ENCODE results near the gene ASF1B. TPM values are rescaled to one million over a fixed set of nuclear protein-coding genes. Genes with fewer than 3 reads are reported as not detected.

Gene ASF1B
- polyA plus RNA-seq, 1 experiment = 11.1 TPM

- DNase-seq (ENCODE audit: low read depth) = no peak
- peaks cover 3% of the 10 kb centered on the region for H3K36me3 ChIP-seq (ENCODE audit: control insufficient read depth, insufficient read depth, low read length)
- H3K27me3 ChIP-seq (ENCODE audit: control insufficient read depth, insufficient read depth, low read length) = no peaks in the 10 kb centered on the region
- CTCF ChIA-PET = interaction anchor here (1.0 to 2.6 kb wide), 4 partner anchors 11 to 272 kb away, joined by 3 to 13 read pairs (median 6); no protein-coding TSS in a partner anchor
- no peak for TF ChIP-seq CTCF (IDR thresholded peaks at IDR 0.05; ENCODE audit: insufficient read depth, low read depth, low read length)
- no peak overlapping the region for H3K4me3 ChIP-seq (ENCODE audit: low read depth, low read length)
- POLR2A ChIA-PET = no interaction called here
Observed at GRCh38 chr19:14159059-14159458, 22.7 kb upstream of the ASF1B start.

GRCh38 chr19:14158276-14159023 lies 22.1 kb upstream of the ASF1B start:
- POLR2A ChIA-PET = no interaction called here
- Histone ChIP-seq H3K4me3 (ENCODE audit: low read depth, low read length) (no peak overlapping the region), H3K36me3 (ENCODE audit: control insufficient read depth, insufficient read depth, low read length) (peaks cover 3% of the 10 kb centered on the region), H3K27me3 (ENCODE audit: control insufficient read depth, insufficient read depth, low read length) (no peaks in the 10 kb centered on the region)
- no peak for DNase-seq (ENCODE audit: low read depth)
- CTCF ChIA-PET = interaction anchor here (1.0 to 2.6 kb wide), 4 partner anchors 11 to 273 kb away, joined by 3 to 13 read pairs (median 6); no protein-coding TSS in a partner anchor
- TF ChIP-seq CTCF (IDR thresholded peaks at IDR 0.05; ENCODE audit: insufficient read depth, low read depth, low read length) = no peak

- H3K36me3 ChIP-seq (ENCODE audit: control insufficient read depth, insufficient read depth, low read length) = peaks cover 3% of the 10 kb centered on the region
- H3K4me3 ChIP-seq (ENCODE audit: low read depth, low read length) = no peak overlapping the region
- no peak for DNase-seq (ENCODE audit: low read depth)
- ChIA-PET POLR2A (no interaction called here), CTCF (interaction anchor here (0.8 to 2.6 kb wide), 2 partner anchors 9 to 22 kb away, joined by 3 to 13 read pairs; no protein-coding TSS in a partner anchor)
- no peaks in the 10 kb centered on the region for H3K27me3 ChIP-seq (ENCODE audit: control insufficient read depth, insufficient read depth, low read length)
- TF ChIP-seq CTCF (IDR thresholded peaks at IDR 0.05; ENCODE audit: insufficient read depth, low read depth, low read length) = no peak
Observed at GRCh38 chr19:14156971-14157717, 20.8 kb upstream of the ASF1B start.

- POLR2A ChIA-PET = no interaction called here
- no peaks in the 10 kb centered on the region for H3K27me3 ChIP-seq (ENCODE audit: control insufficient read depth, insufficient read depth, low read length)
- H3K4me3 ChIP-seq (ENCODE audit: low read depth, low read length) = no peak overlapping the region
- no peak for DNase-seq (ENCODE audit: low read depth)
- CTCF ChIA-PET = no interaction called here
- H3K36me3 ChIP-seq (ENCODE audit: control insufficient read depth, insufficient read depth, low read length) = peaks cover 3% of the 10 kb centered on the region
- no peak for TF ChIP-seq CTCF (IDR thresholded peaks at IDR 0.05; ENCODE audit: insufficient read depth, low read depth, low read length)
Observed at GRCh38 chr19:14156122-14156521, 19.7 kb upstream of the ASF1B start.

GRCh38 chr19:14155371-14155770 lies 19.0 kb upstream of the ASF1B start:
- Histone ChIP-seq H3K27me3 (ENCODE audit: control insufficient read depth, insufficient read depth, low read length) (no peaks in the 10 kb centered on the region), H3K4me3 (ENCODE audit: low read depth, low read length) (no peak overlapping the region), H3K36me3 (ENCODE audit: control insufficient read depth, insufficient read depth, low read length) (peaks cover 3% of the 10 kb centered on the region)
- TF ChIP-seq CTCF (IDR thresholded peaks at IDR 0.05; ENCODE audit: insufficient read depth, low read depth, low read length) = no peak
- DNase-seq (ENCODE audit: low read depth) = no peak
- CTCF ChIA-PET = no interaction called here
- POLR2A ChIA-PET = no interaction called here
